Activated T-helper 2 cell treated with anti-CD3 and anti-CD28 coated beads, Interferon-gamma antibody, Interleukin-2, Interleukin-4, amounts not matched to agents 10 μg/mL and 5 μg/mL and 100 μg/mL, durations not matched to agents 14 hours and 24 hours and 36 hours (primary cell): ENCODE results near the gene NET1. TPM values are rescaled to one million over a fixed set of nuclear protein-coding genes. Genes with fewer than 3 reads are reported as not detected.

ENCODE experiments used
- DNase-seq: peaks from one replicate; pipeline ENCODE4 v3.0.0; 2021; ENCODE audit warnings: low spot score
- H3K27ac Mint-ChIP-seq: one replicate; pipeline ENCODE4 v1.8.0; 2021; ENCODE audit warnings: mixed read lengths
- H3K27me3 Mint-ChIP-seq: one replicate; pipeline ENCODE4 v1.8.0; 2021; ENCODE audit warnings: low read depth, mixed read lengths
- H3K36me3 Mint-ChIP-seq: one replicate; pipeline ENCODE4 v1.8.0; 2021; ENCODE audit warnings: low read depth, mixed read lengths
- H3K4me1 Mint-ChIP-seq: one replicate; pipeline ENCODE4 v1.8.0; 2021; ENCODE audit warnings: low read depth, mixed read lengths
- H3K4me3 Mint-ChIP-seq: one replicate; pipeline ENCODE4 v1.8.0; 2021; ENCODE audit warnings: low read depth, mild to moderate bottlenecking, moderate library complexity, mixed read lengths
- H3K9me3 Mint-ChIP-seq: one replicate; pipeline ENCODE4 v1.8.0; 2021; ENCODE audit warnings: mixed read lengths
- intact Hi-C: fragments of 100-400 bp; cut with micrococcal nuclease; formaldehyde crosslinking; loops from one replicate; pipeline ENCODE4 v1.15.1; 2023
- total RNA-seq: library from RNA; stranded (reverse); gene quantifications from 2 replicates; pipeline ENCODE4 v1.2.3, GENCODE V29; 2022

NET1 gene
- total RNA-seq, 1 donor from 2014 or later: 43.3 TPM

DNA sequence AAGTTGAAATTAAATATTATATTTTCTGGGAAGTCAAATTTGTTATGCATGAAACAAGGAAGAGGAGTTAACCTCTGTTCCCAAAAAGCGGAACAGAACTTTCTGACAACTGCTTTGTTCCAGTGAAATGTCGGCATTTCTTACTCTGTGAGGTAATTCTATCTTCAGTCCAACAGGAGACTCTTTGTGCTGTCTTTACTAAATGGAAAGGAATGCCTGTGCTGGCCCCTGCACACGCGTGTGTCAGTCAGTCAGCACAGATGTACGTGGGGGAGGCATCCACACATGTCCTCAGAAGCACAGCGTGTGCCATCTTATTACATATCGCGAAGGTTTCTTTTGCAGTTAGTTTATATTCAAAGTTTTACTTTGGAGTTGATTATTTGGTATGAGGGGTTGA lies 37.5 kb downstream of the NET1 start:
- Mint-ChIP-seq H3K4me3 (no peak overlapping the region), H3K27me3 (no peaks in the 10 kb centered on the region), H3K36me3 (peaks cover 38% of the 10 kb centered on the region), H3K27ac (no peak overlapping the region), H3K9me3 (no peaks in the 10 kb centered on the region), H3K4me1 (peaks cover 34% of the 10 kb centered on the region)
- intact Hi-C loops: loop anchor here (5.0 to 10.0 kb wide), 5 partner anchors 158 to 625 kb away; partner anchors contain the start of genes AKR1E2, GDI2 and TASOR2
- DNase-seq: no peak

DNA sequence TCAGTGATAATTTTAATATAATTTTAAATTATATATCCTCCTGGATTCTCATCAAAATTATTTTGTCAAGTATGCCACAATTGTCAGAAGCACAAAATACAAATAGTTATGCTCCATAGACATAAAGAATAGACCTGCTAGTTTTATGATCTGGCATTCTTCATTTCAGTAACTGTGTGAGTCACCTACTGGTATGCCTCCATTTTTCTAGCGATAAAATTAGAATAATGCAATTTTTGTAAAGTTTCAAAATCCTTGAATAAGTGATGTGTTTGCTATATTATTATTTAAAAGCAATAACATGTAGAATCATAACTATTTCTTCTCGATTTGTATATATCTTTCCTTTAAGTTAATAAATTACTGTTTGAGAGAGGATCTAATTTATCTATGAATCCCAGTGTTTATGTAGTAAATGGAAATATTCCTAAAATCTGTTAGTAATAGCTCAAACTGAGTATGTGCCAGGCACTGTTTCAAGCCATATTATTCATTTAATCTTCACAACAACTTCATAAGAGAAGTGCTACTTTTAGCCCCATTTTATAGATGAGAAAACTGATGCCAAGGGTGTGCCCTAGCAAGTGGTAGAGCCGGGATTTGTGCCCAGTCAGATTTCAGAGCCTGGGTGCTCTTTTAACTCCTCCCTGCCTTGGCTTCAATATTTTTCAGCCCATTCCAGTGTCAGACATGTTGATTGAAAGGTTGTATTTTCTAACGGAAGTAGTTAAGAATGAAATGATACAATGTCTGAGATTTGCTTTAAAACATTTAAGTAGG lies 38.4 kb downstream of the NET1 start:
- Mint-ChIP-seq H3K4me1 (peaks cover 29% of the 10 kb centered on the region), H3K4me3 (no peak overlapping the region), H3K27ac (no peak overlapping the region), H3K36me3 (peaks cover 43% of the 10 kb centered on the region), H3K9me3 (no peaks in the 10 kb centered on the region), H3K27me3 (no peaks in the 10 kb centered on the region)
- intact Hi-C loops: no loop called here
- DNase-seq: no peak

DNA sequence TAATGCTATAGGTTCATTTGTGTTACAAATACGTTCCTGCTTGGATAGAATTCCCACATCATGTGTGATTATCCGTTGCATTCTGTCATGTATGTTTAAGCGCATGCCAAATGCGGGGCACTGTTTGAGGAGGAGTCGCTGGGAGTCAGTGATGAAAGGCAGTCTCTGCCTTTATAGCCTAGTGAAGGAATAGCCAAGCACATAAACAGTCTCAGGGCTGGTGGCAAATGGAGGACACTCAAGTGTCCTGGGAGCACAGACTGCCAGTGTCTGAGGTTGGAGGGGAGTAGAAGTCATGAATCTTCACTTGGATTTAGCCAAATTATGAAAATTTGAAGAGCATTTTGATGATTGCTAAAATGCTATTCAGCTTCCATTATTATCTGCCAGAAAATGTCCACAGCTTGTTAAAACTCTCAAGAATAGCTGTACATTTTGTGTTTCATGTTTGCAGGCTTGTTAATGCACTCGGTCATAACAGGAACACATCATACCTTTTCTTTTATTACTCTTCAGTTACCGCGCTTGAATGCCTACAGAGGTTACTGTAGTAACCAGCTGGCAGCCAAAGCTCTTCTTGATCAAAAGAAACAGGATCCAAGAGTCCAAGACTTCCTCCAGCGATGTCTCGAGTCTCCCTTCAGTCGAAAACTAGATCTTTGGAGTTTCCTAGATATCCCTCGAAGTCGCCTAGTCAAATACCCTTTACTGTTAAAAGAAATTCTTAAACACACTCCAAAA lies 41.6 kb downstream of the NET1 start:
- no peaks in the 10 kb centered on the region for H3K9me3 Mint-ChIP-seq
- peaks cover 66% of the 10 kb centered on the region for H3K36me3 Mint-ChIP-seq
- no peak overlapping the region for H3K4me3 Mint-ChIP-seq
- peaks cover 15% of the 10 kb centered on the region for H3K4me1 Mint-ChIP-seq
- intact Hi-C loops: no loop called here
- DNase-seq: no peak
- no peaks in the 10 kb centered on the region for H3K27me3 Mint-ChIP-seq
- H3K27ac Mint-ChIP-seq: no peak overlapping the region

DNA sequence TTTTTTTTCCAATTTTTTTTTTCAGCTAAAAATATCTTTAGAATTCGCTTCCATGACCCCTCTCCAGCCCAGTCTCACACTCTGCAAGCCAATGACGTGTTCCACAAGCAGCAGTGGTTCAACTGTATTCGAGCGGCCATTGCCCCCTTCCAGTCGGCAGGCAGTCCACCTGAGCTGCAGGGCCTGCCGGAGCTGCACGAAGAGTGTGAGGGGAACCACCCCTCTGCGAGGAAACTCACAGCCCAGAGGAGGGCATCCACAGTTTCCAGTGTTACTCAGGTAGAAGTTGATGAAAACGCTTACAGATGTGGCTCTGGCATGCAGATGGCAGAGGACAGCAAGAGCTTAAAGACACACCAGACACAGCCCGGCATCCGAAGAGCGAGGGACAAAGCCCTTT lies 44.2 kb downstream of the NET1 start:
- peaks cover 7% of the 10 kb centered on the region for H3K4me1 Mint-ChIP-seq
- DNase-seq: no peak
- H3K4me3 Mint-ChIP-seq: no peak overlapping the region
- intact Hi-C loops: no loop called here
- no peaks in the 10 kb centered on the region for H3K27me3 Mint-ChIP-seq
- no peak overlapping the region for H3K27ac Mint-ChIP-seq
- no peaks in the 10 kb centered on the region for H3K9me3 Mint-ChIP-seq
- peaks cover 68% of the 10 kb centered on the region for H3K36me3 Mint-ChIP-seq

DNA sequence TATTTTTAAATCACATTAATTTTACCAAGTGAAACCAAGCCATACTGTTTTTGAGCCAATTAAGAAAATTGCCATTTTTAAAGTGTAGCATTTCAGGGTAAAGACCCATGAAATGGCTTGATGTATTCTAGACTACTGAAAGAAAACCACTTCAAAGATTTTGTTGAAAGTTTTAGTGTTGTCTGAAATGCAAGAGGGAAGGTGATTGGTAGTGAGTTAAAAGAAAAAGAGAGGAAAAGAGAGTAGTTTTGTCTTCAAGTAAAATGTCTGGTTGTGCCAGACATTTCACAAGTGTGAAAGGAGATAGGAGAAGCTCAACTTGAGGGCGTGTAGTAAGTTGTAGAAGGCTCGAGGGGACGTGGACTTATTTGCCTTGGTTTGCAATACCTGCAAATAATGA lies 45.4 kb downstream of the NET1 start:
- Mint-ChIP-seq H3K27me3 (no peaks in the 10 kb centered on the region), H3K4me3 (no peak overlapping the region), H3K9me3 (no peaks in the 10 kb centered on the region), H3K36me3 (peaks cover 61% of the 10 kb centered on the region), H3K4me1 (peaks cover 7% of the 10 kb centered on the region), H3K27ac (no peak overlapping the region)
- DNase-seq: no peak
- intact Hi-C loops: no loop called here

DNA sequence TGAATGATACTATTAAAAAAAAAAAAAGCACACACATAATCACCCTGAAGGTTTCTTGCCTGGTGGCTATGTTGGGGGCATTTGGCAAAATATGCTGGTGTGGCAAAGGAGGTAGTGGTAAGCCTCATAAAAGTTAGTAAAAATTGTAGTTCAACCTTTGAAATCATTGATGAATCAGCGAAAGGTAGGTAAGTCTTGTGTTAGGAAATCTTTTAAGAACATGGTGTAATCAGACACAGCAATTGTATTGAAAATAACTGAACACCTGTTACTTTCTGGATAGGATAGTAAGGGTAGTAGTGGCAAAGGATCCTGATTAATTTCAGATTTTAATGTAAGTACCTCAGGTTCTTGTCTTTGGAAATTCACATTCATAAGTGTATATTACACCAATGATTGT lies 46.1 kb downstream of the NET1 start:
- no peaks in the 10 kb centered on the region for H3K9me3 Mint-ChIP-seq
- intact Hi-C loops: no loop called here
- peaks cover 7% of the 10 kb centered on the region for H3K4me1 Mint-ChIP-seq
- no peaks in the 10 kb centered on the region for H3K27me3 Mint-ChIP-seq
- H3K27ac Mint-ChIP-seq: no peak overlapping the region
- DNase-seq: no peak
- H3K36me3 Mint-ChIP-seq: peaks cover 55% of the 10 kb centered on the region
- no peak overlapping the region for H3K4me3 Mint-ChIP-seq

DNA sequence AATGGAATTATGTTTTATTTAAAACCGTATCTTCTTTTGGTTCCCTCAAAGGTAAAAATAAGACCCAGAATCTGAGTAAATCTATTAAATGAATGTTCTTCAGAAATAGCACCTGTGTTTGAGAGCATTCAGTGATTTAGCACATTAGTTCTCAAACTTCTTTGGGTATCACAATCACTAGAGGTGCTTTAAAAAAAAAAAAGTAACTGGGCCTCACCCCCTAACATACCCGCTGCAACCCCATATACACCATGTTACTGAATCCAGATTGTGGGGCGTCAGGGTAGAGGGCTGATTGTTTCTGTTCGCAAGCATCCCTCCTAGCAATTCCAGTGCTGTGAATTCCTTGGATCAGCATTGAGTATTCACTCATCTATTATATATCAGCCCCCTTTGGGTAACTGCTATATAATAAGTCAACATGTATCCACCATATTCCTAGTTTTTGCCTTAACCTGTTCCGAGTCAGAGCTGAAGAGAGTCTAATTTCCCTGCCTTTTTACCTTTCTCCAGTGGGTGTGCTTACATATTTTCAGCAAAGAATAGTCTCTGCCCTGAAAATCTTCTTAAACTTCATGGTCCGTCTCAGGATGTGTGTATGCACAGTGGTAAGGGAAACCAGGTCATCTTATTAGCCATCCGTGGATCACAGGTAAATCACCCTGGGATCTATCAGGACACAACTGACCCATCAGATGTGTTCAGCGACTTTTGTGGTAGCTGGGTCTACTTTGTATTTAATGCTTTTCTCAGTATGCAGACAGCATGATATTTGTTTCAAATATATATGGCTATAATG lies 46.8 kb downstream of the NET1 start:
- Mint-ChIP-seq H3K27me3 (no peaks in the 10 kb centered on the region), H3K4me1 (peaks cover 7% of the 10 kb centered on the region), H3K36me3 (peaks cover 48% of the 10 kb centered on the region), H3K27ac (no peak overlapping the region), H3K9me3 (no peaks in the 10 kb centered on the region), H3K4me3 (no peak overlapping the region)
- intact Hi-C loops: no loop called here
- no peak for DNase-seq

DNA sequence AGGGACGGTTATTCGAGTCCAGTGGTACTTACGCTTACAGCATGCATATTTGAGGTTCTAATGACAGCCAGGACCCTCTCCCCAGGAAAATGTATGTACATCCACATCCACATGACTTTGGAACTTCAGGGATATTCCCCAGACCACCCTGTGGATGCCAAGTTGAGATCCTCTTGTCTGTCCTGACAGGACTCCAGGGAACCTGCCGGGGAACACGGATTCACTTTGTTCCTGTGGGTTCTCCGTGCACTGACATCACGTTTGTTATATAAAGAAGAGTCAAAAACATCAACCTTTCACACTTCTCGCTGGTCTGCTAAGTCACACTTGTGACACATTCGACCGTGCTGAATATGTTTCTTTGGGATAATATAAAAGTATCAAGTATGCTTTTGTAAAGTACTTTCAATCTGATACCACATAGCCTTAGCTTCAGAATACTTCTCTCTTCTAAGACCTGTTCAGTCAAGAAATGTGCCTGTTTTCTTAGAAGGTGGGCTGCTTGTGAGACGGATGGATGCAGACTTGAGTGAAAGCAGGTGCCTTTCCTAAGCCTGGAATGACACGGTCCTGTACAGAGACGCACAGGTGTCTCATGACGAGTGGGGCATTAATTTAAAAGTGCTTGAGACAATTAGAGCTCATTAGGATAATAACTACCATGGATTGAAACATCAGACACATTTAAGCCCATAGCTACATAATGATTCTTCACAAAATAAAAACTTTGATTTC lies 48.3 kb downstream of the NET1 start:
- intact Hi-C loops: no loop called here
- Mint-ChIP-seq H3K27ac (no peak overlapping the region), H3K27me3 (no peaks in the 10 kb centered on the region), H3K4me3 (no peak overlapping the region), H3K36me3 (peaks cover 35% of the 10 kb centered on the region), H3K4me1 (peaks cover 7% of the 10 kb centered on the region), H3K9me3 (no peaks in the 10 kb centered on the region)
- peak; percentile 4 for DNase-seq

DNA sequence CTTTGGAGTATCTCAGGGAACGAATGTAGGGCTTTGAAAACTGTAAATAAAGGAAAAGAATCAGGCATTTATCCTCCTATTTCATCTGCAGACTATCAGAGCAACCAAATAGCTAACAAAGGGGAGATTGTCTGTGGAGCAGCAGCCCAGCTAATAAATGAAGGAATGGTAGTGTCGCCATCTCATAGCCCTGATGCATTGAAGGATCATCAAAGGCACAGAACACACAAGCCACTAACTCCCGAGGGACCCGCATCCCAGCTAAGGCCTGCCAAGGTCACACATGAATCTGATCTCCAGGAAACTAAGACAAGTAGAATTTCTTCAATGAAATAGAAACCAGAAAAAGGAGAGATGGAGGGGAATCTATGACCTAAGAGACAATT lies 48.8 kb downstream of the NET1 start:
- Mint-ChIP-seq H3K4me1 (peaks cover 7% of the 10 kb centered on the region), H3K27ac (no peak overlapping the region), H3K4me3 (no peak overlapping the region), H3K9me3 (no peaks in the 10 kb centered on the region), H3K36me3 (peaks cover 30% of the 10 kb centered on the region), H3K27me3 (no peaks in the 10 kb centered on the region)
- intact Hi-C loops: no loop called here
- DNase-seq: no peak

DNA sequence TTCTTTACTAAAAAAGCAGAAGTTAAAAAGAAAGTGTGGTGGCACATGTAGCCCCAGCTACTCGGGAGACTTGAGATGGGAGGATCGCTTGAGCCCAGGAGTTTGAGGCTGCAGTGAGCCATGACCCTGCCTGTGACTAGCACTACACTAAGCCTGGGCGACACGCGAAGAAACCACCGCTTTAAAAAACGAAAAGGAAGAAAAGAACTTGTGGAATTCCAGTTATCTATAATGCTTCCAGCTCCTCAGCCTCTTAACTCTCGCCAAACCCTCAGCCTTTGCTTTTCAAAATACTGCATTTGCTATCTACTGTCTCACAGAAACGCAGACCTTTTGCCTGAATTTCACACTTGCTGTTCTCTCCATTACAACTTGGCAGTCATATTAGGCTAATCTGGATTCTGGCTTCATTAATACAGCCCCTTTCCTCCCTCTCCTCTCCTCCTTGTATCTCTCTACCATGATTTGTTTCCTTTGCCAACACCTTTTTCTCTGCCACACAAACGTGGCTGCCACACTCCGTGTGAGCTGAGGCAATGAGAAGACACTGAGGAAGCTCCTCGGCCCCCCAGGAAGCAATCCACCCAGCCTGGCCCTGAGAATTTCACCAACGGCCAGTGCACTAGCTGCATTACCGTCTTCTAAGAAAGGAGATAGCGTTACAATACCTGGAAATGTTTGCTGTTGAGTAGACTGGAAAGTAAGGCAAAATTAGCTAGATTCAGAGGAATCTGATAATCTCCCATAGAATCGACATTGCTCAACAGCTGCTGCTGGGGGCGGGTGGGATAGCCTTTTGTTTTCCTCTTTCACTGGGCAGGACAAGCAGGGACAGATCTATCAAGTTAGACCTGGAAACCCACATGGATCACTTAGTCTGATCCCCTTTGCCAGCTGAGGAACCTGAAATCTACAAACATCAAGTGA lies 49.8 kb downstream of the NET1 start:
- intact Hi-C loops: no loop called here
- no peak overlapping the region for H3K4me3 Mint-ChIP-seq
- H3K27me3 Mint-ChIP-seq: no peaks in the 10 kb centered on the region
- no peaks in the 10 kb centered on the region for H3K9me3 Mint-ChIP-seq
- H3K27ac Mint-ChIP-seq: no peak overlapping the region
- no peak for DNase-seq
- H3K36me3 Mint-ChIP-seq: peaks cover 22% of the 10 kb centered on the region
- peaks cover 5% of the 10 kb centered on the region for H3K4me1 Mint-ChIP-seq

DNA sequence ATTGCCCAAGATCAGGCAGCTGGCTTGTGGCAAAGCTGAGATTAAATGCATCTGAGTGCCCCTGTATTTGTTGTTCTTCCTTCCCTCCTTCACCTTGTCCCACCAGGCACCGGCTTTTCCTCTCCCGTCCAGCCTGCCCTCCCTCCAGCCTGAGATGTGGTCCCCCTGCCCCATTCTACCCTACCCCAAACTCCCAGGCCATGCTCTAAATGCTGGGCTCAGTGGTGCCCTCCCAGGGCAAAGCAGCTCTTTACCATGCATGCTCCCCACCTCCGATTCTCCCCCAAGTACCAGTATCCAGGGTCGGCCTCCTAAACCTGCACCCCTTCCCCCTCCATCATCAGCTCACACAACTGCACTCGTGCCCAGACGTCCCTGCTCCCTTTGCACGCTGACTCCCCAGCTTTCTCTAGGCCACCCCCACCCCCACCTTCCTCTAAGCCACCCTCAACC lies 50.5 kb downstream of the NET1 start:
- Mint-ChIP-seq H3K4me3 (no peak overlapping the region), H3K27ac (no peak overlapping the region), H3K9me3 (no peaks in the 10 kb centered on the region), H3K4me1 (peaks cover 2% of the 10 kb centered on the region), H3K36me3 (peaks cover 18% of the 10 kb centered on the region), H3K27me3 (no peaks in the 10 kb centered on the region)
- no peak for DNase-seq
- intact Hi-C loops: no loop called here
